Measurements from ENCODE around the gene PRUNE2. TPM values are rescaled to one million over a fixed set of nuclear protein-coding genes. Genes with fewer than 3 reads are reported as not detected.

The PRUNE2 gene
- total RNA-seq, 6 donors from 2014 or later = 5.6 to 20.4 (median 8.8) TPM

DNA sequence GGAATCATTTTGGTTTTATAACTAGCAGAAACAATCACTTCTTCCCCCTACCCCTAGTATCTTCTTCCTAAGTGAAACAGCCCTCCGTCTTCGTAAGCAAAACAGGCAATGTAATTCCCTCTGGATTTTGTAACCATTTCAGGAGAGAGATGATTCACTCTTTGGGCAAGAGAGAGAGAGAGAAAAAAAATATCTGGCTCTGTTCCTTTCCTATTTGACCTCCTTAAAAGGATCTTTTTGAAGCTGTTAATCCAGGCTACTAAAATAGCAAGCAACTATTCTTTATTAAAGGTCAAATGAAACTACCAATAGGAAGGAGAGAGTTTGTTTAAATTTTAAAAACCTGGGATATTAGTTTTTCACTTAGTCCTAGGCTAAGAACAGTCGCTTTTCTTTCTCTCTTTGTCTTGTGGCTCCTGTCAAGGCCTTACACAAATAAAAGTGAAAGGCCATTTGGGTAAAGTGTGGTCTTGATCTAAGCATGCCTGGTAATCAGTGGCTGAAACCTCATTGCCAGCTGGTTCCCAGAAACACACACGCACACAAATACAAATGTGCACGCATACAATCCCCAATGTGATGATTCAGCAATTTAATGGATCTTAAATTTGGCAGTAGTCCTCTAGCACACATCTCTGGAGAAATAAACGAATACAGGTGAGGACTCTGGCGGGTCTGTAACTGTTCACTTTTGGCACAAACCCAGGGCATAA, 70.2 kb downstream of the PRUNE2 start:
- TF ChIP-seq, protein P1, sequence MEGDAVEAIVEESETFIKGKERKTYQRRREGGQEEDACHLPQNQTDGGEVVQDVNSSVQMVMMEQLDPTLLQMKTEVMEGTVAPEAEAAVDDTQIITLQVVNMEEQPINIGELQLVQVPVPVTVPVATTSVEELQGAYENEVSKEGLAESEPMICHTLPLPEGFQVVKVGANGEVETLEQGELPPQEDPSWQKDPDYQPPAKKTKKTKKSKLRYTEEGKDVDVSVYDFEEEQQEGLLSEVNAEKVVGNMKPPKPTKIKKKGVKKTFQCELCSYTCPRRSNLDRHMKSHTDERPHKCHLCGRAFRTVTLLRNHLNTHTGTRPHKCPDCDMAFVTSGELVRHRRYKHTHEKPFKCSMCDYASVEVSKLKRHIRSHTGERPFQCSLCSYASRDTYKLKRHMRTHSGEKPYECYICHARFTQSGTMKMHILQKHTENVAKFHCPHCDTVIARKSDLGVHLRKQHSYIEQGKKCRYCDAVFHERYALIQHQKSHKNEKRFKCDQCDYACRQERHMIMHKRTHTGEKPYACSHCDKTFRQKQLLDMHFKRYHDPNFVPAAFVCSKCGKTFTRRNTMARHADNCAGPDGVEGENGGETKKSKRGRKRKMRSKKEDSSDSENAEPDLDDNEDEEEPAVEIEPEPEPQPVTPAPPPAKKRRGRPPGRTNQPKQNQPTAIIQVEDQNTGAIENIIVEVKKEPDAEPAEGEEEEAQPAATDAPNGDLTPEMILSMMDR (IDR thresholded peaks at IDR 0.05) = no peak
- no peak for TF ChIP-seq EP300 (IDR thresholded peaks at IDR 0.05)
- TF ChIP-seq POLR2AphosphoS5 (IDR thresholded peaks at IDR 0.05) = no peak
- TF ChIP-seq POLR2A (IDR thresholded peaks at IDR 0.05) = no peak
- no peaks in the 10 kb centered on the region for H3K27me3 ChIP-seq
- ATAC-seq (ENCODE audit: low FRiP score in 2 of 2) (peak in 1 of 2 donors; percentile 91), DNase-seq (no peak)
- no peaks in the 10 kb centered on the region for H3K36me3 ChIP-seq
- peak overlapping the region in 1 of 4 donors; percentile 21 for H3K27ac ChIP-seq
- no peaks in the 10 kb centered on the region for H3K4me1 ChIP-seq
- no peak overlapping the region for H3K4me3 ChIP-seq
- no peaks in the 10 kb centered on the region for H3K9me3 ChIP-seq
- 65 to 70% methylated on average over 7 of the region's 7 CpGs for WGBS, 2 donors

DNA sequence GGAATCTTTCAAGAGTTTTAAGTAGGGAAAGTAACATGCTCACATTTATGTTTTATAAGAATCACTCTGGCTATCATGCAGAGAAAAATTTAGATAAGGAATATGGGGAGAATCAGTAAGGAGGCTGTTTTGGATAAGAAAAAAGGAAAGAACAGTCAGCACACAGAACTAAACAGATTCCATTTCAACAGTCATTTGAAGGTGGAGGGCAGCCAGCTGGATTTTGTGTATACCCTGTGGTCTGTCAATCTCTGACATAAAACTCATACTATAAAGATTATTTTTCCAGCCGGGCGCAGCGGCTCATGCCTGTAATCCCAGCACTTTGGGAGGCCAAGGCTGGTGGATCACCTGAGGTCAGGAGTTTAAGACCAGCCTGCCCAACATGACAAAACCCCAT, 77.5 kb downstream of the PRUNE2 start:
- no peaks in the 10 kb centered on the region for H3K27me3 ChIP-seq
- 64 to 75% methylated on average over 3 of the region's 3 CpGs for WGBS, 2 donors
- DNase-seq = no peak
- no peak overlapping the region for H3K4me3 ChIP-seq
- H3K27ac ChIP-seq = no peak overlapping the region
- no peaks in the 10 kb centered on the region for H3K4me1 ChIP-seq
- TF ChIP-seq EP300 (IDR thresholded peaks at IDR 0.05) (no peak), POLR2A (IDR thresholded peaks at IDR 0.05) (no peak), POLR2AphosphoS5 (IDR thresholded peaks at IDR 0.05) (no peak)
- TF ChIP-seq, protein P1 (IDR thresholded peaks at IDR 0.05) = no peak
- no peaks in the 10 kb centered on the region for H3K9me3 ChIP-seq
- ATAC-seq (ENCODE audit: low FRiP score in 2 of 2) = no peak
- H3K36me3 ChIP-seq = no peaks in the 10 kb centered on the region

DNA sequence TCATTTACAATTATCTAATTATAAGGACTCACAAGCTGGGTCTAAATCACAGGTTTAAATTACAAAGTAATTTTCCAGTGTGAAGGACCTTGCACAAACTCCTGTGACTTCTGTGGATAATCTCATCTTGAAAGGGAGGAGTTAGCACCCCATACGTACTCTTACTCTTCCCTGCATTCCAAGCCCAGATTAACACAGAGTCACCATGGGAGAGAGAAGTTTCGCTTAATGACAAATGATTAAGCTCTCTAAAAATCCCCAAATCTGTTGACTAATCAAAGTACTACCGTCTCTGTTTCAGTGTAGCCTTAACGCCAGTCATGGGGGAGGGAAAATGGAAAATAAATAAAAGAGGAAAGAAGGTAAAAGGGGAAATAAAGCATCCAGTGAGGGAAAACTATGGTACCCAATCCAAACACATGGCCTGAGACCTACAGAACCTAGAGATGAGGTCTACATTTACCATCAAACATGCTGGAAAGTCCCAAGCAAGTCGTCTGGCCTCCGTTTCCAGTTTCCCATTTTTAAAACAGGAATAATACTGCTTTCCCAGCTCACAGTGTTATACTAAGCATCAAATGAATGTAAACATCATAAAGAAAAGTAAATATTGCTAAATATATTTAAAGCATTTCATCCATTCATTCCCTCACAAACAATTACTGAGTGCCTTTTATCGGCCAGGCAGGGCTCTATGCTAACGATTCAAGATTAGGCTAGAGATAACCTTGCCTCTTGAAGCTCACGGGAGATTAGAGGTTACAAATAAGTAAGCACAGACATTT, 78.4 kb downstream of the PRUNE2 start:
- Histone ChIP-seq H3K27me3 (no peaks in the 10 kb centered on the region), H3K9me3 (no peaks in the 10 kb centered on the region), H3K4me3 (no peak overlapping the region), H3K36me3 (no peaks in the 10 kb centered on the region), H3K4me1 (no peaks in the 10 kb centered on the region), H3K27ac (no peak overlapping the region)
- TF ChIP-seq EP300 (IDR thresholded peaks at IDR 0.05) (no peak), POLR2AphosphoS5 (IDR thresholded peaks at IDR 0.05) (no peak), POLR2A (IDR thresholded peaks at IDR 0.05) (no peak)
- TF ChIP-seq, protein P1 (IDR thresholded peaks at IDR 0.05) = no peak
- 72 to 75% methylated on average over 9 of the region's 9 CpGs for WGBS, 2 donors
- DNase-seq (no peak), ATAC-seq (ENCODE audit: low FRiP score in 2 of 2) (no peak)

DNA sequence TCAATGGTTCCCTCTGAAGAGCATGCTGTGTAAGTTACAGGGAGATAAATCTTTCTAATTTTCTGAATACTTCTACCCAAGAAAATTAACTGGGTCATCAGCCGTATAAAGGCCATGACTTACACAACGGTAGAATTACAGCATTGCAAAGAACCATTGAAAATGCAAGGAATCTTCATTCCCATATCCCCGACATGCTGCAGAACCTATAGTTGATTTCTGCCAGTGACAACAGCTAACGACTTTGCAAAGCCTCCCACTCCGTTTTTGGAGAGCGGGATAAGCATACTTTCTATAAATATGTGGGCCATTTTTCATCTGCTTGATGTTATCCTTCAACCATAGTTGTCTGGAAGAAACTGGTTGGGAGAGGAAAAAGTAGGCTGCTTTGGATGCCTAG, 85.5 kb downstream of the PRUNE2 start:
- ATAC-seq (ENCODE audit: low FRiP score in 2 of 2) (no peak), DNase-seq (no peak)
- TF ChIP-seq, protein P1 (IDR thresholded peaks at IDR 0.05) = no peak
- TF ChIP-seq POLR2A (IDR thresholded peaks at IDR 0.05) (no peak), EP300 (IDR thresholded peaks at IDR 0.05) (no peak), POLR2AphosphoS5 (IDR thresholded peaks at IDR 0.05) (no peak)
- H3K27me3 ChIP-seq = no peaks in the 10 kb centered on the region
- WGBS, 2 donors = 84 to 86% methylated on average over 6 of the region's 6 CpGs
- H3K36me3 ChIP-seq = no peaks in the 10 kb centered on the region
- no peak overlapping the region for H3K27ac ChIP-seq
- no peaks in the 10 kb centered on the region for H3K4me1 ChIP-seq
- no peaks in the 10 kb centered on the region for H3K9me3 ChIP-seq
- H3K4me3 ChIP-seq = no peak overlapping the region

All from upper lobe of left lung (tissue), 6 donors.